Mesothelial cell of epicardium (in vitro differentiated cells): ENCODE data around the gene SLCO3A1. TPM values are rescaled to one million over a fixed set of nuclear protein-coding genes. Genes with fewer than 3 reads are reported as not detected.

Source experiments
- DNase-seq, 2 experiments: peaks; one replicate each; pipeline ENCODE4 v3.0.0; 2021; ENCODE audit warnings: low spot score in 2 of 2; ENCODE audit not compliant: unreplicated experiment in 2 of 2
- H3K27ac Mint-ChIP-seq: 2 replicates; pipeline ENCODE4 v1.8.0; 2021; ENCODE audit warnings: mixed read lengths
- H3K27me3 Mint-ChIP-seq: 2 replicates; pipeline ENCODE4 v1.8.0; 2021; ENCODE audit warnings: low read depth, mixed read lengths
- H3K36me3 Mint-ChIP-seq: 2 replicates; pipeline ENCODE4 v1.8.0; 2021; ENCODE audit warnings: mixed read lengths
- H3K4me1 Mint-ChIP-seq: 2 replicates; pipeline ENCODE4 v1.8.0; 2021; ENCODE audit warnings: mixed read lengths
- H3K4me3 Mint-ChIP-seq: 2 replicates; pipeline ENCODE4 v1.8.0; 2021; ENCODE audit warnings: mild to moderate bottlenecking, moderate library complexity, mixed read lengths
- H3K9me3 Mint-ChIP-seq: 2 replicates; pipeline ENCODE4 v1.8.0; 2021; ENCODE audit warnings: mixed read lengths
- CTCF ChIP-seq: fragments of 200-600 bp; sonication (generic); IDR thresholded peaks from one replicate; pipeline ENCODE4 v1.5.0; 2021; ENCODE audit warnings: antibody characterized with exemption; ENCODE audit not compliant: unreplicated experiment
- total RNA-seq: library from RNA; stranded (reverse); gene quantifications from 3 replicates; pipeline ENCODE4 v1.2.1, GENCODE V29; 2021

The SLCO3A1 gene
- total RNA-seq, 1 donor from 2014 or later = 1.9 TPM

GRCh38 chr15:92178911-92179310, 325.4 kb downstream of the SLCO3A1 start:
- Mint-ChIP-seq H3K4me3 (no peak overlapping the region), H3K36me3 (no peaks in the 10 kb centered on the region), H3K9me3 (no peaks in the 10 kb centered on the region), H3K27me3 (peaks cover 17% of the 10 kb centered on the region), H3K4me1 (peaks cover 8% of the 10 kb centered on the region), H3K27ac (no peak overlapping the region)
- no peak for TF ChIP-seq CTCF
- no peak for DNase-seq

GRCh38 chr15:92184142-92184541, 330.6 kb downstream of the SLCO3A1 start:
- DNase-seq = no peak
- peaks cover 24% of the 10 kb centered on the region for H3K27me3 Mint-ChIP-seq
- H3K4me3 Mint-ChIP-seq = no peak overlapping the region
- no peak overlapping the region for H3K27ac Mint-ChIP-seq
- TF ChIP-seq CTCF = no peak
- H3K4me1 Mint-ChIP-seq = peaks cover 1% of the 10 kb centered on the region
- no peaks in the 10 kb centered on the region for H3K36me3 Mint-ChIP-seq
- no peaks in the 10 kb centered on the region for H3K9me3 Mint-ChIP-seq

- no peaks in the 10 kb centered on the region for H3K9me3 Mint-ChIP-seq
- TF ChIP-seq CTCF = no peak
- H3K36me3 Mint-ChIP-seq = no peaks in the 10 kb centered on the region
- no peak overlapping the region for H3K4me3 Mint-ChIP-seq
- peaks cover 28% of the 10 kb centered on the region for H3K27me3 Mint-ChIP-seq
- peaks cover 1% of the 10 kb centered on the region for H3K4me1 Mint-ChIP-seq
- no peak for DNase-seq
- no peak overlapping the region for H3K27ac Mint-ChIP-seq
Measured at GRCh38 chr15:92184679-92185230, 331.2 kb downstream of the SLCO3A1 start.

- no peak overlapping the region for H3K4me3 Mint-ChIP-seq
- no peaks in the 10 kb centered on the region for H3K9me3 Mint-ChIP-seq
- H3K36me3 Mint-ChIP-seq = no peaks in the 10 kb centered on the region
- H3K4me1 Mint-ChIP-seq = peaks cover 1% of the 10 kb centered on the region
- H3K27ac Mint-ChIP-seq = no peak overlapping the region
- DNase-seq = no peak
- TF ChIP-seq CTCF = no peak
- H3K27me3 Mint-ChIP-seq = peaks cover 34% of the 10 kb centered on the region
Measured at GRCh38 chr15:92187975-92188374, 334.5 kb downstream of the SLCO3A1 start.

- peaks cover 34% of the 10 kb centered on the region for H3K27me3 Mint-ChIP-seq
- H3K9me3 Mint-ChIP-seq = no peaks in the 10 kb centered on the region
- no peaks in the 10 kb centered on the region for H3K36me3 Mint-ChIP-seq
- DNase-seq = no peak
- no peak for TF ChIP-seq CTCF
- no peak overlapping the region for H3K4me3 Mint-ChIP-seq
- no peaks in the 10 kb centered on the region for H3K4me1 Mint-ChIP-seq
- no peak overlapping the region for H3K27ac Mint-ChIP-seq
Measured at GRCh38 chr15:92189166-92189565, 335.7 kb downstream of the SLCO3A1 start.

- TF ChIP-seq CTCF = no peak
- Mint-ChIP-seq H3K9me3 (peaks cover 6% of the 10 kb centered on the region), H3K27ac (no peak overlapping the region), H3K4me1 (peaks cover 4% of the 10 kb centered on the region), H3K36me3 (no peaks in the 10 kb centered on the region), H3K27me3 (peaks cover 8% of the 10 kb centered on the region), H3K4me3 (no peak overlapping the region)
- DNase-seq = no peak
Measured at GRCh38 chr15:92195241-92195640, 341.7 kb downstream of the SLCO3A1 start.
